HepG2 (cell line): ENCODE results near the gene FAM219A.

ENCODE experiments used
- BCL6 ChIP-seq: IDR thresholded peaks from 2 replicates; pipeline ENCODE4 v1.6.1; 2016; ENCODE audit warnings: missing genetic modification reagents, missing compliant biosample characterization
- CTCF ChIP-seq: sonication (generic); formaldehyde crosslinking; IDR thresholded peaks from 2 replicates; pipeline ENCODE4 v1.5.0; 2020; ENCODE audit warnings: mild to moderate bottlenecking, missing genetic modification reagents, moderate library complexity
- EP300 ChIP-seq, 3 experiments: sonication (generic) in 1 of 3; formaldehyde crosslinking in 1 of 3; IDR thresholded peaks; 2 replicates each; pipeline versions ENCODE4 v1.5.1 to v1.6.1; 2011 to 2020; ENCODE audit warnings: low read depth in 2 of 3, low read length in 2 of 3, borderline replicate concordance in 1 of 3, improper control_type of control experiment in 1 of 3, mild to moderate bottlenecking in 1 of 3, missing genetic modification reagents in 1 of 3, moderate library complexity in 1 of 3
- GABPA ChIP-seq, 2 experiments: IDR thresholded peaks; 2 replicates each; pipeline ENCODE4 v1.6.1; 2011 to 2016; ENCODE audit warnings: low read depth in 2 of 2, low read length in 1 of 2, missing biosample characterization in 1 of 2, missing genetic modification characterization in 1 of 2
- HDAC2 ChIP-seq: sonication (generic); formaldehyde crosslinking; IDR thresholded peaks from 2 replicates; pipeline ENCODE4 v1.4.0; 2020; ENCODE audit warnings: missing genetic modification reagents
- SETDB1 ChIP-seq: sonication (generic); formaldehyde crosslinking; IDR thresholded peaks from 2 replicates; pipeline ENCODE4 v1.5.1; 2020; ENCODE audit warnings: missing genetic modification reagents, mild to moderate bottlenecking, borderline replicate concordance
- ZNF501 ChIP-seq: sonication (generic); formaldehyde crosslinking; IDR thresholded peaks from 2 replicates; pipeline ENCODE4 v1.5.1; 2020; ENCODE audit warnings: mild to moderate bottlenecking, moderate library complexity, missing genetic modification reagents
- ZSCAN29 ChIP-seq: sonication (generic); formaldehyde crosslinking; conservative IDR thresholded peaks from 2 replicates; pipeline ENCODE4 v1.4.0; 2020; ENCODE audit warnings: mild to moderate bottlenecking, missing genetic modification reagents
- TF ChIP-seq, protein P1 (sequence below), 2 experiments: IDR thresholded peaks; 2 replicates each; pipeline ENCODE4 v1.6.1; 2011 to 2012; ENCODE audit warnings: low read length in 2 of 2, borderline replicate concordance in 1 of 2, low read depth in 1 of 2, mild to moderate bottlenecking in 1 of 2, moderate library complexity in 1 of 2
- TF ChIP-seq, protein P2 (sequence below): sonication (generic); formaldehyde crosslinking; IDR thresholded peaks from 2 replicates; pipeline ENCODE4 v1.4.0; 2020; ENCODE audit warnings: missing genetic modification reagents

GRCh38 chr9:34502471-34502870 lies 44.1 kb upstream of the FAM219A start:
- TF ChIP-seq SETDB1 (CRISPR knock-in tag) (no peak), EP300 (IDR thresholded peaks at IDR 0.05; ENCODE audit: low read depth in 2 of 2, low read length in 2 of 2) (no peak), EP300 (CRISPR knock-in tag; IDR thresholded peaks at IDR 0.05; ENCODE audit: borderline replicate concordance) (no peak), ZSCAN29 (CRISPR knock-in tag) (no peak), HDAC2 (CRISPR knock-in tag) (no peak), CTCF (no peak), BCL6 (CRISPR knock-in tag) (no peak), ZNF501 (CRISPR knock-in tag) (no peak), GABPA (IDR thresholded peaks at IDR 0.05; ENCODE audit: low read depth, low read length) (no peak), GABPA (CRISPR knock-in tag; IDR thresholded peaks at IDR 0.05; ENCODE audit: low read depth) (no peak)
- TF ChIP-seq, protein P1, sequence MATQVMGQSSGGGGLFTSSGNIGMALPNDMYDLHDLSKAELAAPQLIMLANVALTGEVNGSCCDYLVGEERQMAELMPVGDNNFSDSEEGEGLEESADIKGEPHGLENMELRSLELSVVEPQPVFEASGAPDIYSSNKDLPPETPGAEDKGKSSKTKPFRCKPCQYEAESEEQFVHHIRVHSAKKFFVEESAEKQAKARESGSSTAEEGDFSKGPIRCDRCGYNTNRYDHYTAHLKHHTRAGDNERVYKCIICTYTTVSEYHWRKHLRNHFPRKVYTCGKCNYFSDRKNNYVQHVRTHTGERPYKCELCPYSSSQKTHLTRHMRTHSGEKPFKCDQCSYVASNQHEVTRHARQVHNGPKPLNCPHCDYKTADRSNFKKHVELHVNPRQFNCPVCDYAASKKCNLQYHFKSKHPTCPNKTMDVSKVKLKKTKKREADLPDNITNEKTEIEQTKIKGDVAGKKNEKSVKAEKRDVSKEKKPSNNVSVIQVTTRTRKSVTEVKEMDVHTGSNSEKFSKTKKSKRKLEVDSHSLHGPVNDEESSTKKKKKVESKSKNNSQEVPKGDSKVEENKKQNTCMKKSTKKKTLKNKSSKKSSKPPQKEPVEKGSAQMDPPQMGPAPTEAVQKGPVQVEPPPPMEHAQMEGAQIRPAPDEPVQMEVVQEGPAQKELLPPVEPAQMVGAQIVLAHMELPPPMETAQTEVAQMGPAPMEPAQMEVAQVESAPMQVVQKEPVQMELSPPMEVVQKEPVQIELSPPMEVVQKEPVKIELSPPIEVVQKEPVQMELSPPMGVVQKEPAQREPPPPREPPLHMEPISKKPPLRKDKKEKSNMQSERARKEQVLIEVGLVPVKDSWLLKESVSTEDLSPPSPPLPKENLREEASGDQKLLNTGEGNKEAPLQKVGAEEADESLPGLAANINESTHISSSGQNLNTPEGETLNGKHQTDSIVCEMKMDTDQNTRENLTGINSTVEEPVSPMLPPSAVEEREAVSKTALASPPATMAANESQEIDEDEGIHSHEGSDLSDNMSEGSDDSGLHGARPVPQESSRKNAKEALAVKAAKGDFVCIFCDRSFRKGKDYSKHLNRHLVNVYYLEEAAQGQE (IDR thresholded peaks at IDR 0.05; ENCODE audit: borderline replicate concordance in 1 of 2, low read depth in 1 of 2, low read length in 2 of 2) = no peak
- TF ChIP-seq, protein P2, sequence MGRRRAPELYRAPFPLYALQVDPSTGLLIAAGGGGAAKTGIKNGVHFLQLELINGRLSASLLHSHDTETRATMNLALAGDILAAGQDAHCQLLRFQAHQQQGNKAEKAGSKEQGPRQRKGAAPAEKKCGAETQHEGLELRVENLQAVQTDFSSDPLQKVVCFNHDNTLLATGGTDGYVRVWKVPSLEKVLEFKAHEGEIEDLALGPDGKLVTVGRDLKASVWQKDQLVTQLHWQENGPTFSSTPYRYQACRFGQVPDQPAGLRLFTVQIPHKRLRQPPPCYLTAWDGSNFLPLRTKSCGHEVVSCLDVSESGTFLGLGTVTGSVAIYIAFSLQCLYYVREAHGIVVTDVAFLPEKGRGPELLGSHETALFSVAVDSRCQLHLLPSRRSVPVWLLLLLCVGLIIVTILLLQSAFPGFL (CRISPR knock-in tag) = no peak
